Measurements from ENCODE around the gene ILDR1.

Gene ILDR1

GRCh38 chr3:122030381-122031122, 8.5 kb upstream of the ILDR1 start:
- TF ChIP-seq GATA2 (IDR thresholded peaks at IDR 0.05; ENCODE audit: low read depth, low read length): no peak
- TF ChIP-seq GATA3 (IDR thresholded peaks at IDR 0.05; ENCODE audit: low read depth, low read length): no peak

- TF ChIP-seq GATA2 (IDR thresholded peaks at IDR 0.05; ENCODE audit: low read depth, low read length) (no peak), GATA3 (IDR thresholded peaks at IDR 0.05; ENCODE audit: low read depth, low read length) (no peak)
These were observed 3.2 kb upstream of the ILDR1 start for GRCh38 chr3:122025296-122025695.

- no peak for TF ChIP-seq GATA3 (IDR thresholded peaks at IDR 0.05; ENCODE audit: low read depth, low read length)
- TF ChIP-seq GATA2 (IDR thresholded peaks at IDR 0.05; ENCODE audit: low read depth, low read length): no peak
These were observed 2.8 kb upstream of the ILDR1 start for GRCh38 chr3:122024800-122025199.

DNA sequence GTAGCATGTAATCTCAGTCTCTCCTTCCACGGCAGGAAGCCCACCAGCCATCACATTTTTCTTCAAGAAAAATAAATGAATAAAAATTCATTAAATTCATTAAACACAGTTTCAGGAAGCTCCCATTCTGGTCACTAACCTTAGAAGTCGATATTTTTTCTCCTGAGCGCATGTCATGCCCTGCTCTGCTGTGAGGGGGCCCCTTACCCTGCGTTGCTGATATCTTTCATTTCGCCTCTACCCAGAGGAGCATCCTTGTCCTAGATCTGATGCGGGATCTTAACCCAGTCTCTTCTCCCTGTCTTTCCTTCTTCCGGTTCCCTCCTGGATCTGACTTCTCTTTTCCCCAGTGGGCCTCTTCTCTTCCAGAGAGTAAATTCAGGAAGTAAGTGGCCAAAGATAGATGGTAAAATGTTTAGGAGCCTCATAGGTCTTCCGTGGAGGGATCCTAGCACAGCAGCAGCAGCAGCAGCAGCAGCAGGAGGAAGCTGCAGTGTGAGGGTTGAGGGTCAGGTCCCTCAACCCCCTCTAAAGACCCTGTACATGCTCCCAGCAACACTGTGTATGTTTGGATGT, 1.4 kb upstream of the ILDR1 start:
- TF ChIP-seq GATA3 (IDR thresholded peaks at IDR 0.05; ENCODE audit: low read depth, low read length): no peak
- no peak for TF ChIP-seq GATA2 (IDR thresholded peaks at IDR 0.05; ENCODE audit: low read depth, low read length)

DNA sequence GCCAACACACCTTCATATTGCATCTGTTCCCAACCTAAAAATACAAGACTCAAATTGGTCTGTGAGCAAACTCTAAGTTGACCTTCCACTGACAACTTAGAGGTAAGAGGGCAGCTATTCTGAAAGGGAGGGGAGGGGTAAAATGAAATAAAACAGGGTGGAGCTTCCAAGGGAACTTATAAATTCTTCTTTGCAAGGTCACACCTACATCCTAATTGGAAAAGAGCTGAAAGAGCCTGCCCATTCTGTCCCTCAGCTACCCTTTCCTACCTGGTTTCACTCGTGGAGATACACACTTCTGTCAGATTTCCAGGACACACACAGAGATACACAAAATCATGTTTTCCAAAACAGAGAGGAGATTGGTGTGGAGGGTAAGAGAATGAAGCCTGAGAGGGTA, 1.0 kb downstream of the ILDR1 start:
- TF ChIP-seq GATA3 (IDR thresholded peaks at IDR 0.05; ENCODE audit: low read depth, low read length) (no peak), GATA2 (IDR thresholded peaks at IDR 0.05; ENCODE audit: low read depth, low read length) (no peak)

DNA sequence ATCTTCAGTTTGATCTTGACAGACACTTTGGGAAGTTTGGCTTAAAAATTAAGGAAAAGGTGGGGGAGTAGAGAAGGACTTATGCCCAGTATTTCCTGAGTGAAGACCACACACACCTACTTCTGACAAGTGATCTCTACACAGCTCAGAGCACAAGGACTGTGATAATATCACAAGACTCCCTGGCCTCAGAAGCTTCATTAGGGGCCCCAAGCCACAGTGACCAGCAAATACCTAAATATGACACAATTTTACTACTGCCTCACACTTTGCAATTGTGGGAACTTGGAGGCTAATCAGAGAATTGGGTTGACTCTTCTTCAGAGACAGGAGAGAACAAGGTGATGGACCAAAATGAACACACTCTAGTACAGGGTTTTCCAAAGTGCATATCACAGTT, 2.6 kb downstream of the ILDR1 start:
- TF ChIP-seq GATA2 (IDR thresholded peaks at IDR 0.05; ENCODE audit: low read depth, low read length): no peak
- TF ChIP-seq GATA3 (IDR thresholded peaks at IDR 0.05; ENCODE audit: low read depth, low read length): no peak

DNA sequence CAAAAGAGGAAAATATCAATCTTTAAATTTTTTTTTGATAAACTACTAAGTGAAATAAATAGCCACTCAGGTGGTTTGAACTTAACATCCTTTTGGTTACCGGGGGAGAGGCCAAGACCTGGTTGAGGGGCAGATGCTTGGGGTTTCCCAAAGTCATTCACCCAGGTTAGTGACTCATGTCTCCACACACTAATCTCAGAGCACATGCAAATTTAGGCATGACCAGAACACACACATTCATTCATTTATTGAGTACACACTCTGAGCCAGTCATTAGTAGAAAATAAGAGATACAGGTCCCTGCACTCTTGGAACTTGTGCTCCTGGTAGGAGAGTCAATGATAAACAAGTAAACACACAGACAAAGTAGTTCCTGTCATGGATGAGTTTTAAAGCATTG, 7.3 kb downstream of the ILDR1 start:
- TF ChIP-seq GATA2 (IDR thresholded peaks at IDR 0.05; ENCODE audit: low read depth, low read length) (no peak), GATA3 (IDR thresholded peaks at IDR 0.05; ENCODE audit: low read depth, low read length) (no peak)

DNA sequence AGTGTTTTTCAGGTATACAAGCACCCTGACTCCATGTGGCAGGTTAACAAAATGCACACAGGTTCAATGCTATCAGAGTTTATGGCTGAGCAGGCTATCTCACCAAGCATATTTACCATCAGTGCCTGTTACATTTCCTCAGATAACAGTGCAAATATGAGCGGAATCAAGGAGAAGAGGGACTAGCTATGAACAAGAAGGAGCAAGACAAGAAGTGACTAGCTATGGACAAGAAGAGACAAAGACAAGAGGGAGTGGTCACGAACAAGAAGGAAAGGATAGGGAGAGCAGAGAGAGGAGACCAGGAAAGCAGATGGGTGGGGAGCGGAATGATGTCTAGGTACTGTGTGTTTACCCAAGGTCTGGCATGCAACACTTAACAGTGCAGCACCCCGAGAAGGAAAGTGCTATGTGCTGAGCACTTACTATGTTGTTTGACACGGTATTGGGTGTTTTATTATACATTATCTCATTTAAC, 8.6 kb downstream of the ILDR1 start:
- TF ChIP-seq GATA3 (IDR thresholded peaks at IDR 0.05; ENCODE audit: low read depth, low read length) (no peak), GATA2 (IDR thresholded peaks at IDR 0.05; ENCODE audit: low read depth, low read length) (no peak)

DNA sequence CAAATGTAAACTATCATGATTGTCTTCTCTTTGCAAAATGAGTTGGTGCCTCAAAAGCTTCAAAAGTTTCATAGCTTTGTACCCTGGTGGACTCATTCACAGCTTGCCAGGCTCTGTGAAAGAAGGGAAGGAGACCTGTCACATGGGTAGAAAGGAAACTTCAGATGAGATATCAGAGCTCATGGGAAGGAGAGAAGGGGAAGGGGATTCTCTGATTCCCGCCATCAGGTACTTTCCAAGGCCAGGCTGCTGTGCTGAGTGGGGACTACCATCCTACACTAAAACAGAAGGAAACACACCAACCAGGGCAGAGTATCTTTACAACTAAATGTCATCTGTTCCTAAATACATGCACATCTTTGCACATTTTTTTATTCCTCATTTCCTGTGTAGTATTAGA, 9.2 kb downstream of the ILDR1 start:
- TF ChIP-seq GATA2 (IDR thresholded peaks at IDR 0.05; ENCODE audit: low read depth, low read length) (no peak), GATA3 (IDR thresholded peaks at IDR 0.05; ENCODE audit: low read depth, low read length) (no peak)

DNA sequence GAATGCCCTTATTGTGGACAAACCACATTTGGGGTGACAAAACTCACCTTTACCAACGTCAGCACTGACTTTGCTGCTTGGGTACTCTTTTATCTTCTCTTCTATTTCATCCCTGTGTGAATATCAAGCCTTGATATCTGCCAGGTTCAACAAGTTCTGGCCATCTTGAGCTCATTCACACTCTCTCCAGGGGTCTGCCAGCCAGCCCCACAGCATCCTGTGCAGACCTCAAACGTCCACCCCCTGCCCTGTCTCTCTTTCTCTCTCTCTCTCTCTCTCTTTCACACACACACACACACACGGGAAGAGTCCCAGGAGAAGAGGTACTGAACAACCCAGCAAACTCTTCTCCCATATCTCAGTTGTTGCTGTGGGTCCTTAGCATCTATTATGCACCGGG, 10.7 kb downstream of the ILDR1 start:
- TF ChIP-seq GATA2 (IDR thresholded peaks at IDR 0.05; ENCODE audit: low read depth, low read length) (no peak), GATA3 (IDR thresholded peaks at IDR 0.05; ENCODE audit: low read depth, low read length) (no peak)

GRCh38 chr3:122010506-122010905, 11.5 kb downstream of the ILDR1 start:
- TF ChIP-seq GATA3 (IDR thresholded peaks at IDR 0.05; ENCODE audit: low read depth, low read length): no peak
- TF ChIP-seq GATA2 (IDR thresholded peaks at IDR 0.05; ENCODE audit: low read depth, low read length): no peak

DNA sequence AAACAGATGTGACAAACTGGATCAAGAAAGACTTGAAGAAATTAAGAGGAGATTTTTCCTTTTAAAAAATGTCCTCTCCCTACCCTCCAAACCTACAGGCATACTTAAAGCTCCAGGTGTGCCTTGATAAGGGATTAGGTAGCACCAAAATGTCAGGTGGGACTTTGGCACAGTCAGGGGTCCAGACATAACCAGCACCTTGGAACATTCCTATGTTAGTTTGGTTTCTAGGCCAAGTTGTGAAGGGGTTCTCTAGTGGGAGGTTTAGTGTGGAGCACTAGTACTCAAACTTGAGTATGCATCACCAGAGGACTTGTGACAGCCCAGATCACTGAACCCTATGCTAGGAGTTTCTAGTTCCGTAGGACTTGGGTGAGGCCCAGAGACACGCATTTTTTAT, 13.9 kb downstream of the ILDR1 start:
- no peak for TF ChIP-seq GATA3 (IDR thresholded peaks at IDR 0.05; ENCODE audit: low read depth, low read length)
- TF ChIP-seq GATA2 (IDR thresholded peaks at IDR 0.05; ENCODE audit: low read depth, low read length): no peak

DNA sequence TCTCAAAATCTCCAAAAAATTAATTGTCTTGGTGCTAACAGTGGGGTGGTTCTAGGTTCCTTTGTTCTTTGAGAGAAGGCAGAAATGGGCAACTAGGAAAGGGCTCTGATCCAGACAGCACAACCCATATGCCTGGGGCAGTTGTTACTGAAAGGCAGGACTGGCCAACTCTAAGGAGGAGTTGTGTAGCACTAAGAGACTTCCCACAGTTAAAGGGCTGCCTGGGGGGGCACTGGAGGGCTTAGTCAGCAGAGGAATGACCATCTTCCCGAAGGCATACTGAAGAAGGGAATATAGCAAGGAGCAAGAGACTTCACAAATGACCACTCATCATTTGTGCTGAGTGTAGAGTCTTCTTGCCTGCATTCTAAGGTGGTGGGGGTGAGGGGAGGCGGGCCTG, 15.8 kb downstream of the ILDR1 start:
- TF ChIP-seq GATA2 (IDR thresholded peaks at IDR 0.05; ENCODE audit: low read depth, low read length) (no peak), GATA3 (IDR thresholded peaks at IDR 0.05; ENCODE audit: low read depth, low read length) (no peak)

GRCh38 chr3:122004991-122005565, 17.0 kb downstream of the ILDR1 start:
- no peak for TF ChIP-seq GATA2 (IDR thresholded peaks at IDR 0.05; ENCODE audit: low read depth, low read length)
- no peak for TF ChIP-seq GATA3 (IDR thresholded peaks at IDR 0.05; ENCODE audit: low read depth, low read length)

DNA sequence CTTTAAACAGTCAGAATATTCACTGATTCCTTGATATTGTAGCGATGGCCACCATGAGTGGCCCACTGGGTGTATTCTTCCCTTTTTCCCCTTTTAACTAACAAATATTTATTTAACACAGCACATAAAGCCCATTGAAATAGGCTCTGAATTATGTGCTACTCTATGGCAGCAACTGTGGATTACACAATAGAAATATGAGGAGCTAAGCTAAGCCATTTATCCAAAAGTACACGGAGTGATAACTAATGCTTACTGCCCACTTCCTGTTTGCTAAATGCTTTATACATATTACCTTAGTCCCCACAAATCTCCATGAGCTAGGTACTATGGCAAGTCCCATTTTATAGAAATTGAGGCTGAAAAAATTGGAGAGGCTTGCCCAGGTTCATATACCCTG, 17.9 kb downstream of the ILDR1 start:
- no peak for TF ChIP-seq GATA3 (IDR thresholded peaks at IDR 0.05; ENCODE audit: low read depth, low read length)
- TF ChIP-seq GATA2 (IDR thresholded peaks at IDR 0.05; ENCODE audit: low read depth, low read length): no peak

Measured in SH-SY5Y (cell line).